HG03280 (cell line): ENCODE measurements around the gene MTIF3.

Experiments
- ATAC-seq: cut with Tn5 transposase; IDR thresholded peaks from one replicate; pipeline ENCODE4 v1.9.1; 2021; ENCODE audit warnings: mild to moderate bottlenecking, moderate library complexity; ENCODE audit not compliant: unreplicated experiment

Gene MTIF3, protein sequence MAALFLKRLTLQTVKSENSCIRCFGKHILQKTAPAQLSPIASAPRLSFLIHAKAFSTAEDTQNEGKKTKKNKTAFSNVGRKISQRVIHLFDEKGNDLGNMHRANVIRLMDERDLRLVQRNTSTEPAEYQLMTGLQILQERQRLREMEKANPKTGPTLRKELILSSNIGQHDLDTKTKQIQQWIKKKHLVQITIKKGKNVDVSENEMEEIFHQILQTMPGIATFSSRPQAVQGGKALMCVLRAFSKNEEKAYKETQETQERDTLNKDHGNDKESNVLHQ

GRCh38 chr13:27449936-27450828, at the start of gene MTIF3:
Gene MTIF3 (minus strand): TSS chr13:27450564. CDS start chr13:27440448, 10,116 bp downstream.
- ATAC-seq = peak; percentile 84

GRCh38 chr13:27497563-27498230, 47.3 kb upstream of the MTIF3 start:
- no peak for ATAC-seq

DNA sequence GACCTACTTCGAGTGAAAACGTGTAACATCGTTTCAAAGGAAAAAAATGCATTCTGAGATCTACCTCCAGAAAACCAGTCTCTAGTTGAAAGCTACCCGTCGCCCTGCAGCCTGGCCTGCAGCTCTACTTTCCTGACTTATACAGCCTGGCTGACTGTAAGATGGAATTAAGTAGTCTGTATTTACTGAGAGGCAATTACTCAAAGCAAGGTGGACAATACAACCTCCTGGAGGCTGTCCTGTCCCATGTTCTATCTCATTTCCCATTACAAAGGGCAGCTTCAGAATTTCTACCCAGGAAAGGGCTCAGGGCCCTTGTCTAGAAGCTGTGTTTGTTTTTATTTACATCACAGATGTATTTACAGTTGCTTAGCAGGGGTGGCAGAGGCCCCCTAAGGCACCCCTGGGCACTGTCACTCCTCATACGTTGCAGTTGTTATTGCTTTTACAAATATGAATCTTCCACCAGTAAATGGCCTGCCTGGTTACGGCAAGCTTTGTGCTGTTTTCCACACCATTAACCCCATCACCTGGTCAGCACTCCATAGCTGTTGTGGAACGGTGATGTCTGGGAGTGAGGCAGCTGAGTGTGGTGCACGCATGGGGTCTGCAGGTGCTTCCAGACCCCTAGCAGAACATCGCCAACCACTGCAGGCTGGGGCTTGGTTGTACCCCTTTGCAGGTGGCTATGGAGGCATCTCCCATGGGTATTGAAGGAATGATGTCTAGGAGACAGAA, 46.3 kb upstream of the MTIF3 start:
- ATAC-seq = no peak

GRCh38 chr13:27496006-27496405, 45.6 kb upstream of the MTIF3 start:
- no peak for ATAC-seq

DNA sequence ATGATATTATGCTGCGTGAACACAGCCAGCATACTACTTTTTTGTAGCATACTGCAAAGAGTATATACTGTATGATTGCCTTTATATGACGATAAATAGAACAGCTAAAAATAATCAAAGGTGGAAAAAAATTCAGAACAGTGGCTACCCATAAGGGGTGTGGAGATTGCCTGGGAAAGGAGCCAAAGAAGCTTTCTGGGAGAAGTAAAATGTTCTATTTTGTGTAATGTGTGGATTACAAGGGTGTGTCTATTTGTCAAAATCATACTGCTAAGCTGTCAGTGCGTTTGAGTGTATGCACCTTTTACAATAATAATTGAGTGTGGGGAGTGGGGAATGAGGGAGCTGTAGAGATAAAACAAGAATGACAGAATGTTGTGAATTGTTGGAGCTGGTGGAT, 45.2 kb upstream of the MTIF3 start:
- ATAC-seq = no peak

- no peak for ATAC-seq
These were observed 43.6 kb upstream of the MTIF3 start for GRCh38 chr13:27493981-27494380.

- ATAC-seq = no peak
These were observed 39.1 kb upstream of the MTIF3 start for GRCh38 chr13:27489456-27489855.

GRCh38 chr13:27487776-27488175, 37.4 kb upstream of the MTIF3 start:
- ATAC-seq = no peak

DNA sequence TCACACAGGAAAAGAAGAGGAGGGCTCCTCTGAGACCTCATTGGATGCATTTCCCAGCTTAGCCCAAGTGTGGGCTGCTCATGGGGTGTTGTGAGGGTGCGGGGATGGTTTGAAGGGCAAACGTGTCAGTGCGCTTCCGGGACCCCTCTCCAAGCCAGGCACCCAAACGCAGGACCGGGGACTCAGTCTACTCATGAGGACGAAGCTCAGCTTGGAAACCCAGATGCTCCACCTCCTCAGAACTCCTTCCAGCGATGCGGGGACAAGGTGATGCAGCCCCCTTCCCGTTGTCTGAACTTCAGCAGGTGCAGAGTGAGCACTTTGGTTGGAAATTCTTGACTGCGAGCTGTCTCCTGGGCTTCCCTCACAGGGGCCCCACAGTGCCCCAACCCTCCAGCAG, 33.1 kb upstream of the MTIF3 start:
- ATAC-seq = no peak

GRCh38 chr13:27482983-27483382, 32.6 kb upstream of the MTIF3 start:
- ATAC-seq = peak; percentile 88

DNA sequence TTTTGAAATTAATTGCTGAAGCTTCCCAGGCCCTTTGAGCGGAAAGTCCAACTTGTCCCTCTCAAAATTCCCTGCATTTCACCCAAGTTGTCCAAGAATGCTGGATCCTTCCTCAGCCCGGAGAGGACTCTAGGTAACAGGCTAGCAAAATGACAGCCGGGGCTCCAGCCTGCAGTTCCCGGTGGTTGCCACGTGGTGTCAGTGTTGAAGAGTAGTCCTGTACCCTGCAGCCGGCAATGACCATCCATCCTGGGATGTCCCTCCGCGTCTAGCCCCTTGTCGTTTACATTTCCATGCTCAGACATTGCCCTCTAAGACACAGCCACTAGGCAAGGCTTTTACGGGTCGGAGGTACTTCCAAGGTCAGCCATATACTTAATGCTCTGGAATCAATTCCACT, 31.4 kb upstream of the MTIF3 start:
- no peak for ATAC-seq

GRCh38 chr13:27476943-27477703, 26.8 kb upstream of the MTIF3 start:
- peak; percentile 50 for ATAC-seq

GRCh38 chr13:27474751-27475268, 24.4 kb upstream of the MTIF3 start:
- no peak for ATAC-seq

- ATAC-seq = no peak
These were observed 22.6 kb upstream of the MTIF3 start for GRCh38 chr13:27472941-27473340.

DNA sequence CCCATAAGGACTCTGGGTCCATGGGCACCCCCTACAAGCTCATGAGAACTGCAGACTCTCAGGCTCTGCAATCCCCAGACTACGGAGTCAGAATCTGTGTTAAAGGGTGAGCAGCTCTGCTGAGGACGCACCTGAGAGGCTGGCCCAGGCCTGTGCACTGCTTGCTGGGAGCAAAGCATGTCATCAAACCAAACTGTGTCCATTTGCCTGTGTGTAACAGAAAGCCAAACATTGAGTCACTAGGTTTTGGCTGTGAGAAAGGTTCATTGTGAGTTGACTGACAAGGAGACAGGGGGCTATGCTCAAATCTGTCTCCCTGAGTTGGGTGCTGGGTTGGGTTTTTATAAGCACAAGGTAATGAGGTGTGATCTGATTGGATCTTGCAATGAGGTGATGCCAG, 22.1 kb upstream of the MTIF3 start:
- ATAC-seq = no peak

DNA sequence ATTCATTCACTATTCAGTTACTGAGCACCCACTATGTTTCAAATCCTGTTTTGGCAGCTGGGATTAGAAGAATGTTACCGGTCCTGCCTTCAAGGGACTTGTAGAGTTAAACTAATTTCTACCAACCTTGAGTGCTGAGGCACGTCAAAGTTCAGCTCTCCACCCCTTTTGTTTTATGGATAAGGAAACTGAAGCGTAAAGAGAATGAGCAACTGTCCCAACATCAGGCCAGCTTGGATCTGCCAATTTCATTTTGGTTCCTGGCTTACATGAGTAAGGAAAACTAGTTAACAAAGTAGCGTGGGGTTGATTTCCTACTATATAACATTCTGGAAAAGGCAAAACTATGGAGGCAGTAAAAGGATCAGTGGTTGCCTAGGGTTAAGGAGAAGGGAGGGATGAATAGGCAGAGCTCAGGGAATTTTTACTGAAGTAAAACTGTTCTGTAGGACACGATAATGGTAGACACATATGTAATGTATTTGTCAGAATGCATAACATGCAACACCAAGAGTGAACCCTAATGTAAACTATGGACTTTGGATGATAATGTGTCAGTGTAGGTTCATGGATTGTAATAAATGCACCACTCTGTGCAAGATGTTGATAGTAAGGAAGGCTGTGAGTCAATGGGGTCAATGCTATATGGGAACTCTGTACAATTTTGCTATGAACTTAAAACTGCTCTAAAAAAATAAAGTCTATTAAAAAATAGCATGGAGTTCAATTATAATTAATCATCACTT, 19.9 kb upstream of the MTIF3 start:
- ATAC-seq = no peak

DNA sequence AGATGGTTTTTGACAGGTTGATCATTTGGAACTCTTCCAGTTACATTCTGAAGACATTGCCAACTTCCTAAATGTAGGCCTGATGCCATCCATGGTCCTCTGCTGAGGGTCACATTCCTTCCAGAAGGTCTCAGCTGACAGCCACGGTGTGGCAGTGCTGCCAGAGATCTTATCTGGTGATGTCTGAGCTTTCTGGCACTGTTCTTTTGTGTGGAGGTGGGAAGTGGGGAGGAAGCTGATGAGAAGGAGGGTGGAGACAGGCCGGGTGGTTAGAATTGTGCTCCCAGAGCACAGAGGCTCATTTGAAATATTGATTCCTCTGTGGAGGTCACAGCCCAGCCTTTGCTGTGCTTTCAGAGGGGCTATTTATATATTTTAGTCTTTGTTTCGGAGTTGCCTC, 16.1 kb upstream of the MTIF3 start:
- no peak for ATAC-seq

DNA sequence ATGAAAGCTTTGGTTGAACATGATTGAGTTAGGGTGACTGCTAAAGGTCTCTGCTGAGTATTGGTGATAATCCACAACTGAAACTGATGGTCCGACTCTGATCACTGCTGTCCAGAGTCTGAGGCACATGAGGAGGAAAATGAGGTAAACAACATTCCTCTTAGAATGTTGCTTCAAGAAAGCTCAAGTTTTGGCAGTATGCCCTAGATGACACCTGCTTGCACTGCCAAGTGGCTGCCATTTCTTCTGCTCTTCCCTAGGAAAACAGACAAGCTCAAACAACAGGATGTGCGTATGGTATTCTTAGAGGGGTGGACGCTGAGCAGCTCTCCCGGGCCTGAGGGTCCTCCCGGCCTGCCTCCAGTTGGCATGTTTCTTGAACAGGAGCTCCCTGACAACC, 15.2 kb upstream of the MTIF3 start:
- no peak for ATAC-seq

DNA sequence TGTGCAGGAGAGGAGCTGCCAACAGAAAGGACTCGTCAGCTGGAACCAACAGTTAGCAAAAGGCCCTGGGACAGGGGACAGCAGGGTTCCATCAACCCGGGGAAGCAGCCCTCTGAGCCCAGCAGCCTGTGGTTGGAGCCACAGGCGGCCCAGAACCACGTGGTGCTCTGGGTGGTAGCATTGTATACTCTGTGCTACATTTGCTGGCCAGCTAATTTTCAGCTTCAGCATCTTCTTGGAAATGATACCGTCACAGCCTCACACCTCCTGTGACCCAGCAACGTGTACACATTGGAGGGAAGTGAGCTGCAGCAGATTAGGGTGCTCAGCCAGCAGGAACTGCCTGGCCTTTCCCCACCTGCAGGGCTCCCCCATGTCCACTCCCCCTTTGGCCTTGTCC, 13.1 kb upstream of the MTIF3 start:
- ATAC-seq = no peak
